PC-9 (cell line): Measurements from ENCODE around the gene KIF7. TPM values are rescaled to one million over a fixed set of nuclear protein-coding genes. Genes with fewer than 3 reads are reported as not detected.

Experiments
- BruUV-seq: library from RNA; stranded (reverse); fragments of 400-500 nt; replicated peaks from 2 replicates; lab custom pipeline; 2021; lab: Mats Ljungman, UMichigan
- CTCF ChIA-PET: fragments of 300-600 bp; sonication (Branson Sonifier 250); formaldehyde crosslinking; loops from one replicate; lab custom pipeline; 2022; ENCODE audit warnings: antibody characterized with exemption; lab: Charles Lee
- POLR2A ChIA-PET: fragments of 300-600 bp; sonication (Branson Sonifier 250); formaldehyde crosslinking; loops from one replicate; lab custom pipeline; 2022; ENCODE audit warnings: antibody characterized with exemption; ENCODE audit not compliant: unreplicated experiment; lab: Charles Lee
- DNase-seq, 2 experiments: peaks; one replicate each; pipeline versions ENCODE4 v3.0.0 to v3.0.0-alpha.2; 2015 to 2022; ENCODE audit warnings: mixed read lengths in 1 of 2
- H2AFZ ChIP-seq: fragments of 200-600 bp; sonication (generic); 2 replicates; pipeline ENCODE4 v1.8.1; 2017; ENCODE audit warnings: antibody characterized with exemption
- H3F3A ChIP-seq: fragments of 200-600 bp; sonication (generic); 2 replicates; pipeline ENCODE4 v1.8.1; 2017; ENCODE audit warnings: antibody characterized with exemption, mild to moderate bottlenecking, low read depth; ENCODE audit not compliant: insufficient read depth
- H3K27ac ChIP-seq: fragments of 200-600 bp; sonication (generic); 2 replicates; pipeline ENCODE4 v1.6.1; 2016; ENCODE audit warnings: mixed run types
- H3K27me3 ChIP-seq: fragments of 200-600 bp; sonication (generic); 2 replicates; pipeline ENCODE4 v1.6.1; 2016; ENCODE audit warnings: low read depth, mixed run types; ENCODE audit not compliant: insufficient read depth
- H3K36me3 ChIP-seq: fragments of 200-600 bp; sonication (generic); 2 replicates; pipeline ENCODE4 v1.6.1; 2016; ENCODE audit warnings: low read depth, mixed run types
- H3K4me1 ChIP-seq: fragments of 200-600 bp; sonication (generic); replicated peaks from 2 replicates; pipeline ENCODE4 v1.6.1; 2016; ENCODE audit warnings: mixed run types; ENCODE audit not compliant: insufficient read depth
- H3K4me2 ChIP-seq: fragments of 200-600 bp; sonication (generic); 2 replicates; pipeline ENCODE4 v1.6.1; 2017; ENCODE audit warnings: mixed run types
- H3K4me3 ChIP-seq: fragments of 200-600 bp; sonication (generic); 2 replicates; pipeline ENCODE4 v1.6.1; 2016; ENCODE audit warnings: mixed run types
- H3K79me2 ChIP-seq: fragments of 200-600 bp; sonication (generic); 2 replicates; pipeline ENCODE4 v1.6.1; 2017; ENCODE audit warnings: low read depth, mixed run types
- H3K9me2 ChIP-seq: fragments of 200-600 bp; sonication (generic); 2 replicates; pipeline ENCODE4 v1.8.1; 2017; ENCODE audit warnings: mild to moderate bottlenecking; ENCODE audit not compliant: insufficient read depth
- H3K9me3 ChIP-seq: fragments of 200-600 bp; sonication (generic); 2 replicates; pipeline ENCODE4 v1.8.1; 2016; ENCODE audit warnings: low read depth; ENCODE audit not compliant: insufficient read depth
- H4K20me1 ChIP-seq: fragments of 200-600 bp; sonication (generic); 2 replicates; pipeline ENCODE4 v1.8.1; 2017; ENCODE audit not compliant: insufficient read depth
- CTCF ChIP-seq: fragments of 200-600 bp; sonication (generic); conservative IDR thresholded peaks from 2 replicates; pipeline ENCODE4 v1.6.1; 2017; ENCODE audit warnings: mixed run types, antibody characterized with exemption, mild to moderate bottlenecking, moderate library complexity
- EZH2 ChIP-seq: fragments of 200-600 bp; sonication (generic); IDR thresholded peaks from 2 replicates; pipeline ENCODE4 v1.8.0; 2017; ENCODE audit warnings: antibody characterized with exemption, low read depth
- intact Hi-C: fragments of 100-400 bp; cut with micrococcal nuclease; formaldehyde crosslinking; loops from one replicate; pipeline ENCODE4 v1.10.0; 2022; ENCODE audit not compliant: unreplicated experiment
- total RNA-seq: library from RNA; stranded (reverse); gene quantifications from 2 replicates; pipeline ENCODE4 v1.2.3, GENCODE V29; 2021

KIF7 gene
- total RNA-seq, 1 experiment from 2014 or later = 13.3 TPM

GRCh38 chr15:89671687-89672086, 16.4 kb upstream of the KIF7 start:
- Histone ChIP-seq H2AFZ (no peak overlapping the region), H3K4me2 (no peak overlapping the region), H3K27ac (no peak overlapping the region), H3K4me3 (no peak overlapping the region), H3K4me1 (no peaks in the 10 kb centered on the region), H3F3A (no peaks in the 10 kb centered on the region; the same call in 1 of the 2 replicates), H3K79me2 (no peaks in the 10 kb centered on the region), H3K9me2 (no peaks in the 10 kb centered on the region), H3K36me3 (no peaks in the 10 kb centered on the region), H3K27me3 (no peaks in the 10 kb centered on the region), H4K20me1 (no peaks in the 10 kb centered on the region), H3K9me3 (no peaks in the 10 kb centered on the region)
- no peak for DNase-seq
- intact Hi-C loops = no loop called here
- TF ChIP-seq EZH2 = no peak
- TF ChIP-seq CTCF = no peak
- ChIA-PET CTCF (no interaction called here), POLR2A (no interaction called here)
- BruUV-seq = no TSS peak

GRCh38 chr15:89670971-89671560, 15.8 kb upstream of the KIF7 start:
- no peaks in the 10 kb centered on the region for H3K9me2 ChIP-seq
- no peaks in the 10 kb centered on the region for H3K4me1 ChIP-seq
- DNase-seq = no peak
- H3K27me3 ChIP-seq = no peaks in the 10 kb centered on the region
- H3K27ac ChIP-seq = no peak overlapping the region
- BruUV-seq = no TSS peak
- no peak overlapping the region for H3K4me3 ChIP-seq
- no peaks in the 10 kb centered on the region; the same call in 1 of the 2 replicates for H3F3A ChIP-seq
- H3K9me3 ChIP-seq = no peaks in the 10 kb centered on the region
- H3K36me3 ChIP-seq = no peaks in the 10 kb centered on the region
- no peak overlapping the region for H2AFZ ChIP-seq
- H3K4me2 ChIP-seq = no peak overlapping the region
- POLR2A ChIA-PET = no interaction called here
- TF ChIP-seq EZH2 = no peak
- no peak for TF ChIP-seq CTCF
- CTCF ChIA-PET = interaction anchor here (0.7 kb wide), 1 partner anchor 9 kb away, joined by 3 read pairs; no protein-coding TSS in a partner anchor
- H3K79me2 ChIP-seq = no peaks in the 10 kb centered on the region
- intact Hi-C loops = no loop called here
- H4K20me1 ChIP-seq = no peaks in the 10 kb centered on the region

GRCh38 chr15:89669941-89670340, 14.7 kb upstream of the KIF7 start:
- Histone ChIP-seq H3K4me1 (no peaks in the 10 kb centered on the region), H3K36me3 (no peaks in the 10 kb centered on the region), H3K4me3 (no peak overlapping the region), H3K9me3 (no peaks in the 10 kb centered on the region), H4K20me1 (no peaks in the 10 kb centered on the region), H3F3A (no peaks in the 10 kb centered on the region; the same call in none of the 2 replicates), H3K9me2 (no peaks in the 10 kb centered on the region), H3K27ac (no peak overlapping the region), H3K79me2 (no peaks in the 10 kb centered on the region), H2AFZ (no peak overlapping the region), H3K4me2 (no peak overlapping the region), H3K27me3 (no peaks in the 10 kb centered on the region)
- intact Hi-C loops = no loop called here
- DNase-seq = no peak
- TF ChIP-seq CTCF = no peak
- no peak for TF ChIP-seq EZH2
- CTCF ChIA-PET = no interaction called here
- POLR2A ChIA-PET = no interaction called here
- no TSS peak for BruUV-seq
